ENCODE results near the gene TTC39B. TPM values are rescaled to one million over a fixed set of nuclear protein-coding genes. Genes with fewer than 3 reads are reported as not detected.

The TTC39B gene
- total and polyA plus RNA-seq, 7 donors, result 0.18 to 13.1 (median 1.8) TPM

- Histone ChIP-seq H3K36me3 (ENCODE audit: insufficient read depth in 1 of 2, low read depth in 1 of 2) (no peaks in the 10 kb centered on the region), H3K4me1 (no peaks in the 10 kb centered on the region), H3K9me3 (no peaks in the 10 kb centered on the region), H3K4me3 (no peak overlapping the region), H3K27me3 (ENCODE audit: insufficient read depth in 3 of 3, low read length in 2 of 3) (no peaks in the 10 kb centered on the region), H3K27ac (no peak overlapping the region)
- 41 to 52% (median 41%) methylated on average over 2 of the region's 2 CpGs for WGBS, 3 donors
- intact Hi-C loops (cut with DNase I), result loop anchor here (5.0 to 10.0 kb wide), 2 partner anchors 327 to 329 kb away; no protein-coding TSS in a partner anchor
- TF ChIP-seq, protein P1, sequence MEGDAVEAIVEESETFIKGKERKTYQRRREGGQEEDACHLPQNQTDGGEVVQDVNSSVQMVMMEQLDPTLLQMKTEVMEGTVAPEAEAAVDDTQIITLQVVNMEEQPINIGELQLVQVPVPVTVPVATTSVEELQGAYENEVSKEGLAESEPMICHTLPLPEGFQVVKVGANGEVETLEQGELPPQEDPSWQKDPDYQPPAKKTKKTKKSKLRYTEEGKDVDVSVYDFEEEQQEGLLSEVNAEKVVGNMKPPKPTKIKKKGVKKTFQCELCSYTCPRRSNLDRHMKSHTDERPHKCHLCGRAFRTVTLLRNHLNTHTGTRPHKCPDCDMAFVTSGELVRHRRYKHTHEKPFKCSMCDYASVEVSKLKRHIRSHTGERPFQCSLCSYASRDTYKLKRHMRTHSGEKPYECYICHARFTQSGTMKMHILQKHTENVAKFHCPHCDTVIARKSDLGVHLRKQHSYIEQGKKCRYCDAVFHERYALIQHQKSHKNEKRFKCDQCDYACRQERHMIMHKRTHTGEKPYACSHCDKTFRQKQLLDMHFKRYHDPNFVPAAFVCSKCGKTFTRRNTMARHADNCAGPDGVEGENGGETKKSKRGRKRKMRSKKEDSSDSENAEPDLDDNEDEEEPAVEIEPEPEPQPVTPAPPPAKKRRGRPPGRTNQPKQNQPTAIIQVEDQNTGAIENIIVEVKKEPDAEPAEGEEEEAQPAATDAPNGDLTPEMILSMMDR (IDR thresholded peaks at IDR 0.05), result no peak
- ATAC-seq, result no peak
- no peak for DNase-seq
Measured at GRCh38 chr9:15278091-15278687, 28.8 kb downstream of the TTC39B start.

- Histone ChIP-seq H3K36me3 (ENCODE audit: insufficient read depth in 1 of 2, low read depth in 1 of 2) (no peaks in the 10 kb centered on the region), H3K4me3 (no peak overlapping the region), H3K27me3 (ENCODE audit: insufficient read depth in 3 of 3, low read length in 2 of 3) (no peaks in the 10 kb centered on the region), H3K4me1 (no peaks in the 10 kb centered on the region), H3K9me3 (no peaks in the 10 kb centered on the region), H3K27ac (no peak overlapping the region)
- 54 to 66% (median 55%) methylated on average over 9 of the region's 9 CpGs for WGBS, 3 donors
- peak in 2 of 4 donors; percentile 13 to 70 for ATAC-seq
- TF ChIP-seq, protein P1 (IDR thresholded peaks at IDR 0.05), result peak; percentile 44
- intact Hi-C loops (cut with DNase I), result loop anchor here (5.0 to 10.0 kb wide), 2 partner anchors 327 to 330 kb away; no protein-coding TSS in a partner anchor
- no peak for DNase-seq
Measured at GRCh38 chr9:15277400-15278090, 29.5 kb downstream of the TTC39B start.

DNA sequence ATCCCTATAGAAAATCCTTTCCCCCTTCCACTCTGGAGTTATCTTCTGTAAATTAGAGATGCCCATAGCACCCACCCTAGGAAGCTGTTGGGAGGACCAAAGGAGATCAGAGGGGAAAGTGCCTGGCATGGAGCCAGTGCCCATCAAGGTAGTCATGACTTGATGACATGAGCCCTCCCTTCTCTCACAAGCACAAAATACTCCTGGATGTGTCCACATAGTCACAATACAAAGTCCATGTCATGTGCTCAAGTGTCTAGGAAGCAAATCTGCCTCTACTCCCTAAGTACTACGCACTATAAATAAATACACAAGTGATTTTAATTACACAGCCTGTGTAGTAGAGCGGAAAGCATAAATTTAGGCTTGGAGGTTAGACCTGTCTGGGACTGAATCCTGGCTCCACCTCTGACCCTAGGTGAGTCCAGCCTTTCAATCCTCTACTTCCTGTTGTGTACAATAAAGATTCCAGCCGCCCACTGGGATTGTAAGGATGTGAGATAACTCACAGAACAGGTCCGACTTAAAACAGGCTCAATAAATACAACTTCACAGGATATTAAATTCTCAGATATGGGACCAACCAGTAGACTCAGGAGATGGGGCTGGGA, 30.6 kb downstream of the TTC39B start:
- DNase-seq, result no peak

DNA sequence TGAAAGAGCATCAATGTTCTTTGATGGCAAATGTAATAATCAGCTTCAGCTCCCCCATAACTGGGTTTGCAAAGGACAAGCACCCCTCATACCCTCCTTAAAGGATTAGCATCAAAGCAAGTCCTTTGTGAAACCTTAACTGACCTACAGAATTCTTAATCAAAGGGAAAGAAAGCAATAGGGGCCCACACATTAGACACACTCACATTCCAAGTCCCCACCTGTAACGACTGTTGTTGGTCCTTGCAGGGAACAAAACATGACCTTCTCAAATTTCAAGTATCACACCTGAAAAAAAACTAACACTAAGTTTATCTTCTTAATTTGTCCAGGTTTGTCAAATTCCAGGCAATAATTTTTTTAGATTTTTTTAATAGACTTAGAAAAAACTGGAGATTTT, 32.6 kb downstream of the TTC39B start:
- Histone ChIP-seq H3K9me3 (no peaks in the 10 kb centered on the region), H3K4me1 (no peaks in the 10 kb centered on the region), H3K4me3 (no peak overlapping the region), H3K27me3 (ENCODE audit: insufficient read depth in 3 of 3, low read length in 2 of 3) (no peaks in the 10 kb centered on the region), H3K27ac (no peak overlapping the region), H3K36me3 (ENCODE audit: insufficient read depth in 1 of 2, low read depth in 1 of 2) (no peaks in the 10 kb centered on the region)
- TF ChIP-seq, protein P1 (IDR thresholded peaks at IDR 0.05), result no peak
- DNase-seq (no peak), ATAC-seq (no peak)
- 39 to 52% (median 40%) methylated on average over 1 of the region's 1 CpG for WGBS, 3 donors
- intact Hi-C loops (cut with DNase I), result loop anchor here in 1 of 2 donors (10.0 kb wide), 1 partner anchor 330 kb away; no protein-coding TSS in a partner anchor

More for the DNA sequence above, 30.6 kb downstream of the TTC39B start:
- H3K27me3 ChIP-seq (ENCODE audit: insufficient read depth in 3 of 3, low read length in 2 of 3), result no peaks in the 10 kb centered on the region
- H3K4me1 ChIP-seq, result no peaks in the 10 kb centered on the region
- no peak overlapping the region for H3K4me3 ChIP-seq
- intact Hi-C loops (cut with DNase I), result loop anchor here (5.0 to 10.0 kb wide), 2 partner anchors 328 to 331 kb away; no protein-coding TSS in a partner anchor
- TF ChIP-seq, protein P1 (IDR thresholded peaks at IDR 0.05), result no peak
- H3K27ac ChIP-seq, result no peak overlapping the region
- WGBS, 3 donors, result 79 to 81% (median 80%) methylated on average over 4 of the region's 4 CpGs
- no peaks in the 10 kb centered on the region for H3K9me3 ChIP-seq
- no peaks in the 10 kb centered on the region for H3K36me3 ChIP-seq (ENCODE audit: insufficient read depth in 1 of 2, low read depth in 1 of 2)
- no peak for ATAC-seq
